Hepatocyte (in vitro differentiated cells): Measurements from ENCODE around the gene DISP1. TPM values are rescaled to one million over a fixed set of nuclear protein-coding genes. Genes with fewer than 3 reads are reported as not detected.

Experiments used
- DNase-seq: peaks from one replicate; pipeline ENCODE4 v3.0.0-alpha.2; 2016; ENCODE audit warnings: low spot score
- H2AFZ ChIP-seq: fragments of 200-600 bp; sonication (generic); 2 replicates; pipeline ENCODE4 v1.6.0; 2016; ENCODE audit warnings: antibody characterized with exemption, mild to moderate bottlenecking
- H3K27ac ChIP-seq: fragments of 200-600 bp; sonication (generic); 2 replicates; pipeline ENCODE4 v1.5.1; 2016; ENCODE audit warnings: mild to moderate bottlenecking
- H3K27me3 ChIP-seq: fragments of 200-600 bp; sonication (generic); 2 replicates; pipeline ENCODE4 v1.6.1; 2016
- H3K36me3 ChIP-seq: fragments of 200-600 bp; sonication (generic); replicated peaks from 2 replicates; pipeline ENCODE4 v1.5.1; 2016; ENCODE audit warnings: low read depth; ENCODE audit not compliant: insufficient read depth
- H3K4me1 ChIP-seq: fragments of 200-600 bp; sonication (generic); 2 replicates; pipeline ENCODE4 v1.5.1; 2016; ENCODE audit warnings: mild to moderate bottlenecking, moderate library complexity; ENCODE audit not compliant: insufficient read depth
- H3K4me2 ChIP-seq: fragments of 200-600 bp; sonication (generic); 2 replicates; pipeline ENCODE4 v1.6.0; 2016
- H3K4me3 ChIP-seq: fragments of 200-600 bp; sonication (generic); 2 replicates; pipeline ENCODE4 v1.5.1; 2016; ENCODE audit warnings: mild to moderate bottlenecking
- H3K79me2 ChIP-seq: fragments of 200-600 bp; sonication (generic); 2 replicates; pipeline ENCODE4 v1.6.0; 2017; ENCODE audit warnings: mild to moderate bottlenecking
- H3K9me2 ChIP-seq: fragments of 200-600 bp; sonication (generic); replicated peaks from 2 replicates; pipeline ENCODE4 v1.6.0; 2017; ENCODE audit warnings: mild to moderate bottlenecking; ENCODE audit not compliant: insufficient read depth
- H3K9me3 ChIP-seq: fragments of 200-600 bp; sonication (generic); 2 replicates; pipeline ENCODE4 v1.5.1; 2016; ENCODE audit warnings: low read depth, mild to moderate bottlenecking
- H4K20me1 ChIP-seq: fragments of 200-600 bp; sonication (generic); 2 replicates; pipeline ENCODE4 v1.6.0; 2016; ENCODE audit warnings: mild to moderate bottlenecking; ENCODE audit not compliant: insufficient read depth, poor library complexity, severe bottlenecking
- CTCF ChIP-seq: fragments of 200-600 bp; sonication (generic); IDR thresholded peaks from 2 replicates; pipeline ENCODE4 v1.5.1; 2016; ENCODE audit warnings: antibody characterized with exemption, mild to moderate bottlenecking; ENCODE audit not compliant: poor library complexity
- EZH2 ChIP-seq: fragments of 200-600 bp; sonication (generic); IDR thresholded peaks from 2 replicates; pipeline ENCODE4 v1.6.1; 2016; ENCODE audit warnings: antibody characterized with exemption, mild to moderate bottlenecking, borderline replicate concordance
- EZH2phosphoT487 ChIP-seq: fragments of 200-600 bp; sonication (generic); IDR thresholded peaks from one replicate; pipeline ENCODE4 v1.6.1; 2018; ENCODE audit warnings: antibody characterized with exemption, mild to moderate bottlenecking, low read depth, moderate library complexity; ENCODE audit not compliant: unreplicated experiment, severe bottlenecking
- WGBS: methylation state at CpG from one replicate; pipeline ENCODE4 v1.1.6; 2016; ENCODE audit warnings: low lambda C conversion rate; ENCODE audit errors: missing lambda C conversion rate; 5-methylcytosine and 5-hydroxymethylcytosine counted together
- polyA plus RNA-seq: library from polyadenylated mRNA; unstranded; fragments of >200 nt; fragmentation: Nextera tagmentation; extraction: Ambion mirVana; gene quantifications from 2 replicates; pipeline ENCODE4 v1.2.1, GENCODE V29; 2016
- total RNA-seq: library from RNA; depleted of rRNA; stranded (reverse); fragments of >200 nt; gene quantifications from 2 replicates; pipeline ENCODE4 v1.2.3, GENCODE V29; 2014

Gene DISP1
- total and polyA plus RNA-seq, 2 experiments from 2014 or later: 10.1 to 14.6 TPM

- TF ChIP-seq EZH2 (no peak), CTCF (no peak)
- no peak overlapping the region for H3K4me3 ChIP-seq
- no peaks in the 10 kb centered on the region for H3K27me3 ChIP-seq
- H3K4me1 ChIP-seq: peaks cover 8% of the 10 kb centered on the region
- H3K36me3 ChIP-seq: no peaks in the 10 kb centered on the region
- no peak overlapping the region for H3K4me2 ChIP-seq
- no peaks in the 10 kb centered on the region for H3K9me3 ChIP-seq
- H4K20me1 ChIP-seq: no peaks in the 10 kb centered on the region
- no peak overlapping the region for H2AFZ ChIP-seq
- peak overlapping the region; percentile 13 for H3K27ac ChIP-seq
- no peaks in the 10 kb centered on the region for H3K9me2 ChIP-seq
- DNase-seq: peak; percentile 62
- no peaks in the 10 kb centered on the region for H3K79me2 ChIP-seq
These were observed 16.7 kb upstream of the DISP1 start for GRCh38 chr1:222798116-222798515.

GRCh38 chr1:222798975-222799374, 15.9 kb upstream of the DISP1 start:
- Histone ChIP-seq H3K4me1 (peaks cover 8% of the 10 kb centered on the region), H3K4me3 (no peak overlapping the region), H3K4me2 (no peak overlapping the region), H4K20me1 (no peaks in the 10 kb centered on the region), H3K9me2 (no peaks in the 10 kb centered on the region), H2AFZ (no peak overlapping the region), H3K79me2 (no peaks in the 10 kb centered on the region), H3K27me3 (no peaks in the 10 kb centered on the region), H3K36me3 (no peaks in the 10 kb centered on the region), H3K27ac (no peak overlapping the region), H3K9me3 (no peaks in the 10 kb centered on the region)
- TF ChIP-seq CTCF: no peak
- TF ChIP-seq EZH2phosphoT487: no peak
- no peak for TF ChIP-seq EZH2
- no peak for DNase-seq
- 75% methylated on average over 4 of the region's 4 CpGs for WGBS

GRCh38 chr1:222801067-222801466, 13.8 kb upstream of the DISP1 start:
- WGBS: 77% methylated on average over 4 of the region's 4 CpGs
- H3K9me2 ChIP-seq: no peaks in the 10 kb centered on the region
- no peak overlapping the region for H3K4me2 ChIP-seq
- H4K20me1 ChIP-seq: no peaks in the 10 kb centered on the region
- no peak overlapping the region for H3K4me3 ChIP-seq
- H3K4me1 ChIP-seq: peaks cover 8% of the 10 kb centered on the region
- H3K27ac ChIP-seq: no peak overlapping the region
- no peak overlapping the region for H2AFZ ChIP-seq
- H3K9me3 ChIP-seq: no peaks in the 10 kb centered on the region
- no peaks in the 10 kb centered on the region for H3K36me3 ChIP-seq
- no peak for DNase-seq
- H3K27me3 ChIP-seq: no peaks in the 10 kb centered on the region
- TF ChIP-seq EZH2phosphoT487 (no peak), CTCF (no peak), EZH2 (no peak)
- no peaks in the 10 kb centered on the region for H3K79me2 ChIP-seq

GRCh38 chr1:222811671-222812070, 3.2 kb upstream of the DISP1 start:
- DNase-seq: peak; percentile 20
- Histone ChIP-seq H3K9me3 (no peaks in the 10 kb centered on the region), H3K79me2 (peaks cover 10% of the 10 kb centered on the region), H3K4me1 (peaks cover 16% of the 10 kb centered on the region), H3K4me3 (no peak overlapping the region), H2AFZ (no peak overlapping the region), H3K4me2 (peak overlapping the region; percentile 16), H4K20me1 (no peaks in the 10 kb centered on the region), H3K27ac (no peak overlapping the region), H3K36me3 (no peaks in the 10 kb centered on the region), H3K9me2 (no peaks in the 10 kb centered on the region), H3K27me3 (no peaks in the 10 kb centered on the region)
- TF ChIP-seq EZH2phosphoT487: no peak
- no peak for TF ChIP-seq EZH2
- TF ChIP-seq CTCF: no peak
- WGBS: 75% methylated on average over 4 of the region's 4 CpGs
